Measurements from ENCODE around the gene ISG20.

DNA sequence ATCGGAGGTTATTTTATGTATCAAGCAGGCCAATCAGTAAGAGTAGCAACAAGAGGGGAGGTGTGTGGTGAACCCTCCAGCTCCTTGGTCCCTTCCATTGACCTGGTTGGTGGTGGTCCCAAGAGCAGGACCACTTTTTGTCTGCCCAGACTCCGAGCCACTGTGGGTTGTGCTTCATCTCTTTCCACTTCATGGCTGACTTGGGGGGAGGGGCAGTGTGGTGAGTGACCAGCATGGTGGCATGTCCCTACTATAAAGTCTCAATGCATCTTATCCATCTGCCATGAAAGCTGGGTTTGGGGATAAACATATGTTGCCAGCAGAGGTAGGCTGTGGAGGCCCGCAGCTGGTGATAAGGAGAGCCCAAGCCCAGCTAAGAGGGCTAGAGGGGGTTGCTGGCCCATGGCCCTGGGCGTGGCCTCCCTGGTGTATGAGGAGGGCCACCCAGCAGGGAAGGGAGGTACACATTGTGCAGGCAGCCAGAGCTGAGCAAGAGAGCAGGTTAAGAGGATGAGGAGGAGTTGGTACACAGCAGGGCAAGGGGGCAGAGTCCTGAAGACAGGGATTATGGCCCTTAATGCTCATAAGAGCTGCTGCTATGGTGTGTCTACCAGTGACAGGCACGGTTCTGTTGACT, 10.7 kb upstream of the ISG20 start:
- TF ChIP-seq, protein P1, sequence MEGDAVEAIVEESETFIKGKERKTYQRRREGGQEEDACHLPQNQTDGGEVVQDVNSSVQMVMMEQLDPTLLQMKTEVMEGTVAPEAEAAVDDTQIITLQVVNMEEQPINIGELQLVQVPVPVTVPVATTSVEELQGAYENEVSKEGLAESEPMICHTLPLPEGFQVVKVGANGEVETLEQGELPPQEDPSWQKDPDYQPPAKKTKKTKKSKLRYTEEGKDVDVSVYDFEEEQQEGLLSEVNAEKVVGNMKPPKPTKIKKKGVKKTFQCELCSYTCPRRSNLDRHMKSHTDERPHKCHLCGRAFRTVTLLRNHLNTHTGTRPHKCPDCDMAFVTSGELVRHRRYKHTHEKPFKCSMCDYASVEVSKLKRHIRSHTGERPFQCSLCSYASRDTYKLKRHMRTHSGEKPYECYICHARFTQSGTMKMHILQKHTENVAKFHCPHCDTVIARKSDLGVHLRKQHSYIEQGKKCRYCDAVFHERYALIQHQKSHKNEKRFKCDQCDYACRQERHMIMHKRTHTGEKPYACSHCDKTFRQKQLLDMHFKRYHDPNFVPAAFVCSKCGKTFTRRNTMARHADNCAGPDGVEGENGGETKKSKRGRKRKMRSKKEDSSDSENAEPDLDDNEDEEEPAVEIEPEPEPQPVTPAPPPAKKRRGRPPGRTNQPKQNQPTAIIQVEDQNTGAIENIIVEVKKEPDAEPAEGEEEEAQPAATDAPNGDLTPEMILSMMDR (conservative IDR thresholded peaks at IDR 0.05 in 1 of 2, IDR thresholded peaks at IDR 0.05 in 1 of 2; ENCODE audit: extremely low read depth in 1 of 2, insufficient read depth in 1 of 2, low read depth in 1 of 2, low read length in 2 of 2), result no peak
- TF ChIP-seq EZH2 (IDR thresholded peaks at IDR 0.05; ENCODE audit: borderline replicate concordance, low read length), result no peak

Measured in mammary epithelial cell (primary cell).